Common myeloid progenitor, CD34-positive (primary cell): ENCODE results near the gene SLC44A5.

ENCODE experiments used
- CTCF ChIA-PET: fragments of 350-600 bp; sonication (Branson Sonifier 250); formaldehyde crosslinking; loops from one replicate; lab custom pipeline; 2021; ENCODE audit warnings: antibody characterized with exemption; lab: Charles Lee
- POLR2A ChIA-PET: fragments of 350-600 bp; sonication (Branson Sonifier 250); formaldehyde crosslinking; loops from one replicate; lab custom pipeline; 2021; ENCODE audit warnings: antibody characterized with exemption; lab: Charles Lee
- DNase-seq, 3 donors: peaks; one replicate each; pipeline versions ENCODE4 v3.0.0 to v3.0.0-alpha.2; 2013
- H3K27ac ChIP-seq, 2 experiments: 1 replicate in 1 of 2; 2 replicates in 1 of 2; pipeline ENCODE4 v1.7.0; 2013; ENCODE audit warnings: inconsistent platforms in 2 of 2, low read length in 2 of 2, mild to moderate bottlenecking in 2 of 2, low read depth in 1 of 2, moderate library complexity in 1 of 2; ENCODE audit not compliant: severe bottlenecking in 2 of 2, insufficient read depth in 1 of 2, poor library complexity in 1 of 2
- H3K27me3 ChIP-seq, 5 experiments: replicated peaks in 2 of 5; 1 replicate in 3 of 5; 2 replicates in 2 of 5; pipeline versions ENCODE4 v1.6.1 to v1.7.0; 2013; ENCODE audit warnings: low read length in 4 of 5, mild to moderate bottlenecking in 2 of 5, moderate library complexity in 2 of 5, inconsistent platforms in 1 of 5; ENCODE audit not compliant: insufficient read depth in 5 of 5, control insufficient read depth in 4 of 5
- H3K36me3 ChIP-seq, 4 experiments: 1 replicate in 2 of 4; 2 replicates in 2 of 4; pipeline versions ENCODE4 v1.6.1 to v1.7.0; 2013; ENCODE audit warnings: low read length in 3 of 4, control low read depth in 1 of 4, mild to moderate bottlenecking in 1 of 4; ENCODE audit not compliant: control insufficient read depth in 4 of 4, insufficient read depth in 4 of 4
- H3K4me1 ChIP-seq, 4 experiments: 1 replicate in 3 of 4; 2 replicates in 1 of 4; pipeline versions ENCODE4 v1.6.1 to v1.7.1; 2013; ENCODE audit warnings: low read length in 3 of 4, mild to moderate bottlenecking in 3 of 4, control low read depth in 1 of 4, inconsistent platforms in 1 of 4, moderate library complexity in 1 of 4; ENCODE audit not compliant: control insufficient read depth in 4 of 4, insufficient read depth in 4 of 4; ENCODE audit errors: control extremely low read depth in 1 of 4
- H3K4me3 ChIP-seq, 7 experiments: 1 replicate in 4 of 7; 2 replicates in 3 of 7; pipeline versions ENCODE4 v1.5.1 to v1.7.0; 2013; ENCODE audit warnings: mild to moderate bottlenecking in 7 of 7, low read length in 6 of 7, moderate library complexity in 6 of 7, inconsistent platforms in 2 of 7, low read depth in 2 of 7, control low read depth in 1 of 7; ENCODE audit not compliant: insufficient read depth in 4 of 7, control insufficient read depth in 1 of 7; ENCODE audit errors: extremely low read depth in 1 of 7
- H3K9me3 ChIP-seq, 5 experiments: 1 replicate in 4 of 5; 2 replicates in 1 of 5; pipeline versions ENCODE4 v1.6.1 to v1.7.1; 2013; ENCODE audit warnings: low read length in 4 of 5, mild to moderate bottlenecking in 2 of 5, inconsistent platforms in 1 of 5, low read depth in 1 of 5, moderate library complexity in 1 of 5; ENCODE audit not compliant: control insufficient read depth in 4 of 5, insufficient read depth in 2 of 5; ENCODE audit errors: control extremely low read depth in 1 of 5
- WGBS: methylation state at CpG from one replicate; pipeline ENCODE4 v1.1.5; 2013; ENCODE audit not compliant: insufficient coverage; 5-methylcytosine and 5-hydroxymethylcytosine counted together

SLC44A5 gene

GRCh38 chr1:75506976-75507375 lies 103.9 kb downstream of the SLC44A5 start:
- Histone ChIP-seq H3K4me1 (no peaks in the 10 kb centered on the region), H3K36me3 (no peaks in the 10 kb centered on the region), H3K27me3 (no peaks in the 10 kb centered on the region), H3K9me3 (no peaks in the 10 kb centered on the region), H3K4me3 (no peak overlapping the region), H3K27ac (no peak overlapping the region)
- CTCF ChIA-PET = no interaction called here
- POLR2A ChIA-PET = no interaction called here
- 100% methylated on average over 1 of the region's 1 CpG for WGBS
- no peak for DNase-seq

GRCh38 chr1:75503221-75503974 lies 107.5 kb downstream of the SLC44A5 start:
- Histone ChIP-seq H3K27me3 (no peaks in the 10 kb centered on the region), H3K36me3 (no peaks in the 10 kb centered on the region), H3K4me3 (no peak overlapping the region), H3K4me1 (no peaks in the 10 kb centered on the region), H3K9me3 (no peaks in the 10 kb centered on the region), H3K27ac (no peak overlapping the region)
- WGBS = 81% methylated on average over 6 of the region's 7 CpGs
- POLR2A ChIA-PET = no interaction called here
- DNase-seq = no peak
- CTCF ChIA-PET = no interaction called here

- no peak overlapping the region for H3K4me3 ChIP-seq
- H3K36me3 ChIP-seq = no peaks in the 10 kb centered on the region
- no CpG with 5 or more reads among the region's 5 CpGs for WGBS
- POLR2A ChIA-PET = no interaction called here
- H3K27ac ChIP-seq = no peak overlapping the region
- no peaks in the 10 kb centered on the region for H3K4me1 ChIP-seq
- CTCF ChIA-PET = no interaction called here
- H3K9me3 ChIP-seq = no peaks in the 10 kb centered on the region
- no peak for DNase-seq
- H3K27me3 ChIP-seq = no peaks in the 10 kb centered on the region
Observed at GRCh38 chr1:75502776-75503175, 108.1 kb downstream of the SLC44A5 start.

GRCh38 chr1:75501577-75502295 lies 109.2 kb downstream of the SLC44A5 start:
- Histone ChIP-seq H3K9me3 (no peaks in the 10 kb centered on the region), H3K27me3 (no peaks in the 10 kb centered on the region), H3K4me1 (no peaks in the 10 kb centered on the region), H3K36me3 (no peaks in the 10 kb centered on the region), H3K4me3 (no peak overlapping the region), H3K27ac (no peak overlapping the region)
- CTCF ChIA-PET = no interaction called here
- POLR2A ChIA-PET = no interaction called here
- no peak for DNase-seq
- 86% methylated on average over 3 of the region's 5 CpGs for WGBS

- peaks cover 0 to 2% (median 0%) of the 10 kb centered on the region in 5 experiments for H3K9me3 ChIP-seq
- no peaks in the 10 kb centered on the region for H3K36me3 ChIP-seq
- H3K27ac ChIP-seq = no peak overlapping the region
- H3K4me3 ChIP-seq = no peak overlapping the region
- no peak for DNase-seq
- POLR2A ChIA-PET = no interaction called here
- CTCF ChIA-PET = interaction anchor here (1.1 kb wide), 1 partner anchor 19 kb away, joined by 3 read pairs; no protein-coding TSS in a partner anchor
- H3K4me1 ChIP-seq = no peaks in the 10 kb centered on the region
- H3K27me3 ChIP-seq = no peaks in the 10 kb centered on the region
- 63% methylated on average over 1 of the region's 1 CpG for WGBS
Observed at GRCh38 chr1:75492011-75492410, 118.9 kb downstream of the SLC44A5 start.

GRCh38 chr1:75487399-75487798 lies 123.5 kb downstream of the SLC44A5 start:
- no peak overlapping the region for H3K27ac ChIP-seq
- no peaks in the 10 kb centered on the region for H3K36me3 ChIP-seq
- CTCF ChIA-PET = no interaction called here
- WGBS = 100% methylated on average over 2 of the region's 4 CpGs
- H3K9me3 ChIP-seq = peaks cover 0 to 6% (median 0%) of the 10 kb centered on the region in 5 experiments
- no peak overlapping the region for H3K4me3 ChIP-seq
- H3K27me3 ChIP-seq = no peaks in the 10 kb centered on the region
- POLR2A ChIA-PET = no interaction called here
- H3K4me1 ChIP-seq = no peaks in the 10 kb centered on the region
- DNase-seq = no peak

- DNase-seq = no peak
- Histone ChIP-seq H3K27me3 (no peaks in the 10 kb centered on the region), H3K4me3 (no peak overlapping the region), H3K9me3 (peaks cover 0 to 6% (median 0%) of the 10 kb centered on the region in 5 experiments), H3K27ac (no peak overlapping the region), H3K36me3 (no peaks in the 10 kb centered on the region), H3K4me1 (no peaks in the 10 kb centered on the region)
- POLR2A ChIA-PET = no interaction called here
- WGBS = 71% methylated on average over 1 of the region's 1 CpG
- CTCF ChIA-PET = no interaction called here
Observed at GRCh38 chr1:75484789-75485188, 126.1 kb downstream of the SLC44A5 start.
